ENCODE results near the gene VWF.

DNA sequence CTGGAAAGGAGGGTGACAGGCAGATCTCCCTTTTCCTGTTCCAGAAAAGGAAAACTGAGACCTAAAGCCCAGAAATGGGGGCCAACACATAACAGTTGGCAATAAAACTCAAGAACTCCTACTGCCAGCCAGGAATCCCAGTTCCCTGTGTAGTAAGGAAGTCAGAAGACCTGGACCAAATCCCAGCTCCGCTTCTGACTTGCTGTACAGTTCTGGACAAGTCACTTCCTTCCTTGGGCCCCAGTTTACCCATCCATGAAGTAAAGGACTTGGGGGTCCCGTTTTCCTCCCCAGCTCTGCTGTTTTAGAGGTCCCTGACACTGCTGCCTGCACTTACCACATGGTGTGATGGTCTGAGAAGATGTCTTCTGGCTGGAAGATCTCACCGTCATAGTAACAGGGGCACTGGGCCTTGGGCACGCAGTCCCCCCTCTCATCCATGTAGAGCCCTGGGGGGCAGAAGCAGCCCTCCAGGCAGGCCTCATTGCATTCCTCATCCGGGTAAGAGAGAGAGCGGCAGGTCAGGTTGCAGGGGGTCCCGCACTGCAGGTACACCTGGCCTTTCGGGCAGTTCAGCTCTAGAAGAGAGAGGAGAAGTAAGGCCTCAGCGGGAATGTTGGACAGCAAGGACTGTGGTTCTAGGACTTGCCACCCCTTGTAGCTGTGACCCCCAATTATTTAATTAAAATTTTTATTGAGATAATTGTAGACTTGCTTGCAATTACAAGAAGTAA is 72.1 kb downstream of the VWF start:
- no peak for TF ChIP-seq YY1 (IDR thresholded peaks at IDR 0.05; ENCODE audit: insufficient read depth, insufficient read length)
- TF ChIP-seq ZNF274 (IDR thresholded peaks at IDR 0.05; ENCODE audit: low read depth, low read length) = peak; percentile 40; the same call in 1 of the 2 replicates
